ENCODE results near the gene NBPF3.
"Not testable (repeated sequence)": the region's sequence is repeated elsewhere in the genome, so short reads cannot be mapped to it uniquely, and the experiment has no call there.

NBPF3 gene

DNA sequence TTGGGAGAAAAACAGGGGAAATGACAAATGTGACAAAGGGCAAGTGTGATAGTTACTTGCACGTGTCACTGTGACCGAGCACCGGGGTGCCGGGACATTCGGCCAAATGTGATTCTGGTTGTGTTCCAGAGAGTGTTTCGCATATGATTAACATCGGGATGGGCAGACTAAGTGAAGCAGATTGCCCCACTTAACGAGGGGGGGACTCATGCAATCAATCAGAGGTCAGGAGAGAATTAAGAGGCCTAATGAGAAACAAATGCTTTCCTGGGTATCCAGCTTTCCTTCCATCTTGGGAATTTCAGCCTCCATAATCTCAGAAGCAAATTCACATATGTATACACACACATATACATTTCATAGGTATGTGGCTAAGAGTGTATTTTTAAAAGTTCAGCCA lies 18.6 kb upstream of the NBPF3 start:
- not testable (repeated sequence) for H3K4me3 ChIP-seq (ENCODE audit: low read depth in 1 of 2, low read length in 2 of 2); H3K9me3 ChIP-seq (ENCODE audit: control insufficient read depth in 1 of 2, low read length in 2 of 2); H3K4me1 ChIP-seq (ENCODE audit: control insufficient read depth in 1 of 2, insufficient read depth in 2 of 2, low read length in 2 of 2); H3K27me3 ChIP-seq (ENCODE audit: low read depth, low read length); H3K36me3 ChIP-seq (ENCODE audit: control insufficient read depth in 1 of 2, insufficient read depth in 2 of 2, low read length in 2 of 2); H3K27ac ChIP-seq (ENCODE audit: low read length)

DNA sequence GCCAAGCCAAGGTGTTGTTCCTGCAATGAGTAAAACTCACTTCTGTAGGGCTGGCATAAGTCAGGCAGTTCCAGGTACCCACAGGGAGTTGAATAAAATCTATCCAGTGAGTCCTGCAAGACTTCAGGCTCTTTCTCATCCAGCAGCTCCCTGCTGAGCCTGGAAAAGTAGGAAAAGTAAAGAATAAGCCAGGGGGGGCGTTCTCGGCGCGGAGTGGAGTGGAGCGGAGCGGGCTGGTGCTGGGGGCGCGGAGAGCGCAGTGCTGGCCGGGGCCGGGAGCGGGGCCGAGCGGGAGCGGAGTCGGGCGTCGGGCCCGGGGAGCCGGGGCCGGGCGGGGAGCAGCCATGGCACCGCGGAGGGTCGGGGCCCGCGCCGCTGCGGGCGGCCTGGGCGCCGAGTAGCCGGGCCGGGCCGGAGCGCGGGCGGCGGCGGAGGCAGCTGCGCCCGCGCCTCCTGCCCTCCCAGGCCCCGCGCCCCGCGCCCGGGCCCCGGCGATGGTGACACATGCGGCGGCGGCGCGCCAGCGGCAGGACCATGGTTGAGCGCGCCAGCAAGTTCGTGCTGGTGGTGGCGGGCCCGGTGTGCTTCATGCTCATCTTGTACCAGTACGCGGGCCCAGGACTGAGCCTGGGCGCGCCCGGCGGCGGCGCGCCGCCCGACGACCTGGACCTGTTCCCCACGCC lies 12.0 kb upstream of the NBPF3 start:
- H3K36me3 ChIP-seq (ENCODE audit: control insufficient read depth in 1 of 2, insufficient read depth in 2 of 2, low read length in 2 of 2); H3K27ac ChIP-seq (ENCODE audit: low read length); H3K9me3 ChIP-seq (ENCODE audit: control insufficient read depth in 1 of 2, low read length in 2 of 2); H3K4me3 ChIP-seq (ENCODE audit: low read depth in 1 of 2, low read length in 2 of 2); H3K4me1 ChIP-seq (ENCODE audit: control insufficient read depth in 1 of 2, insufficient read depth in 2 of 2, low read length in 2 of 2); H3K27me3 ChIP-seq (ENCODE audit: low read depth, low read length): not testable (repeated sequence)

GRCh38 chr1:21428481-21429073 lies 11.4 kb upstream of the NBPF3 start:
- H3K27me3 ChIP-seq (ENCODE audit: low read depth, low read length); H3K27ac ChIP-seq (ENCODE audit: low read length); H3K36me3 ChIP-seq (ENCODE audit: control insufficient read depth in 1 of 2, insufficient read depth in 2 of 2, low read length in 2 of 2); H3K4me1 ChIP-seq (ENCODE audit: control insufficient read depth in 1 of 2, insufficient read depth in 2 of 2, low read length in 2 of 2); H3K4me3 ChIP-seq (ENCODE audit: low read depth in 1 of 2, low read length in 2 of 2); H3K9me3 ChIP-seq (ENCODE audit: control insufficient read depth in 1 of 2, low read length in 2 of 2): not testable (repeated sequence)

- not testable (repeated sequence) for H3K9me3 ChIP-seq (ENCODE audit: control insufficient read depth in 1 of 2, low read length in 2 of 2); H3K4me1 ChIP-seq (ENCODE audit: control insufficient read depth in 1 of 2, insufficient read depth in 2 of 2, low read length in 2 of 2); H3K36me3 ChIP-seq (ENCODE audit: control insufficient read depth in 1 of 2, insufficient read depth in 2 of 2, low read length in 2 of 2); H3K27me3 ChIP-seq (ENCODE audit: low read depth, low read length); H3K4me3 ChIP-seq (ENCODE audit: low read depth in 1 of 2, low read length in 2 of 2); H3K27ac ChIP-seq (ENCODE audit: low read length)
These were observed 10.7 kb upstream of the NBPF3 start for GRCh38 chr1:21429210-21429609.

DNA sequence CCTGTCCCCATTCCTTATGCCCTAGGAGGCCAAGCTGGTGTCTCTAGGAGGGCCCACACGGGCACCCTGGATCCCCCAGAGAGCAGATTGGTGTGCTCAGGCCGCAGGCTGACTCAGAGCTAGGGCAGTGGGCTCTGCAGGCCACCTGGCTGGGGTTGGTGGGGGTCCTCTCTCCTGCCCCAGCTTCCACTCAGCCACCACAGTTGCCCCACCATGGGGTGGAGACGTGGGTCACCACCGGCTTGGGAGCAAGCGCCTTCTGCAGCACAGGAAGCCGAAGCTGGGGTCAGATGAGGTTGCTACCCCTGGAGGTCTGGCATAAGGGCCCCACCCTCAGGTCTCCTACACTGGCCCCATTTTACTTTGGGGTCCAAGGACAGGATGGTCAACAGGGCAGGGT lies 9.1 kb upstream of the NBPF3 start:
- not testable (repeated sequence) for H3K4me1 ChIP-seq (ENCODE audit: control insufficient read depth in 1 of 2, insufficient read depth in 2 of 2, low read length in 2 of 2); H3K9me3 ChIP-seq (ENCODE audit: control insufficient read depth in 1 of 2, low read length in 2 of 2); H3K27me3 ChIP-seq (ENCODE audit: low read depth, low read length); H3K36me3 ChIP-seq (ENCODE audit: control insufficient read depth in 1 of 2, insufficient read depth in 2 of 2, low read length in 2 of 2); H3K4me3 ChIP-seq (ENCODE audit: low read depth in 1 of 2, low read length in 2 of 2); H3K27ac ChIP-seq (ENCODE audit: low read length)

DNA sequence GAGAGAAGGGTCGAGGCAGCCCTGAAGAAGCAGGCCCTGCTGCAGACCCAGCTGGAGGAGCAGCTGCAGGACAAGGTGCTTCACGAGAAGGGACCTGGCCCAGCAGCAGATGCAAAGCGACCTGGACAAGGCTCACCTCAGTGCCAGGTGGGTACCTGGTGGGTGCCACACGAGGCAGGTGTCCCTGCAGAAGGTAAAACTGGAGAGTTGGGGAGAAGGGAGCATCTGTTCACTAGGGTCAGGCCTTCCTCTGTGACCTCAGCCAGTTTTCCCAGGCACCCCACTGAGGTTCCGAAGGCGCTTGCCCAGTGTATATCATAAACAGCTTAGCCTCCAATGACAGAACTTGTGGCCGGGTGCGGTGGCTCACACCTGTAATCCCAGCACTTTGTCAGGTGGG lies 5.5 kb upstream of the NBPF3 start:
- Histone ChIP-seq H3K9me3 (ENCODE audit: control insufficient read depth in 1 of 2, low read length in 2 of 2) (no peaks in the 10 kb centered on the region), H3K27me3 (ENCODE audit: low read depth, low read length) (no peaks in the 10 kb centered on the region), H3K4me3 (ENCODE audit: low read depth in 1 of 2, low read length in 2 of 2) (no peak overlapping the region), H3K27ac (ENCODE audit: low read length) (no peak overlapping the region), H3K4me1 (ENCODE audit: control insufficient read depth in 1 of 2, insufficient read depth in 2 of 2, low read length in 2 of 2) (peaks cover 0 to 8% of the 10 kb centered on the region in 2 donors), H3K36me3 (ENCODE audit: control insufficient read depth in 1 of 2, insufficient read depth in 2 of 2, low read length in 2 of 2) (no peaks in the 10 kb centered on the region)

- H3K4me3 ChIP-seq (ENCODE audit: low read depth in 1 of 2, low read length in 2 of 2) = peak overlapping the region in 1 of 2 donors; percentile 55
- H3K36me3 ChIP-seq (ENCODE audit: control insufficient read depth in 1 of 2, insufficient read depth in 2 of 2, low read length in 2 of 2) = no peaks in the 10 kb centered on the region
- H3K27ac ChIP-seq (ENCODE audit: low read length) = no peak overlapping the region
- H3K9me3 ChIP-seq (ENCODE audit: control insufficient read depth in 1 of 2, low read length in 2 of 2) = no peaks in the 10 kb centered on the region
- no peaks in the 10 kb centered on the region for H3K27me3 ChIP-seq (ENCODE audit: low read depth, low read length)
- peaks cover 0 to 8% of the 10 kb centered on the region in 2 donors for H3K4me1 ChIP-seq (ENCODE audit: control insufficient read depth in 1 of 2, insufficient read depth in 2 of 2, low read length in 2 of 2)
These were observed 4.1 kb upstream of the NBPF3 start for GRCh38 chr1:21435646-21436487.

DNA sequence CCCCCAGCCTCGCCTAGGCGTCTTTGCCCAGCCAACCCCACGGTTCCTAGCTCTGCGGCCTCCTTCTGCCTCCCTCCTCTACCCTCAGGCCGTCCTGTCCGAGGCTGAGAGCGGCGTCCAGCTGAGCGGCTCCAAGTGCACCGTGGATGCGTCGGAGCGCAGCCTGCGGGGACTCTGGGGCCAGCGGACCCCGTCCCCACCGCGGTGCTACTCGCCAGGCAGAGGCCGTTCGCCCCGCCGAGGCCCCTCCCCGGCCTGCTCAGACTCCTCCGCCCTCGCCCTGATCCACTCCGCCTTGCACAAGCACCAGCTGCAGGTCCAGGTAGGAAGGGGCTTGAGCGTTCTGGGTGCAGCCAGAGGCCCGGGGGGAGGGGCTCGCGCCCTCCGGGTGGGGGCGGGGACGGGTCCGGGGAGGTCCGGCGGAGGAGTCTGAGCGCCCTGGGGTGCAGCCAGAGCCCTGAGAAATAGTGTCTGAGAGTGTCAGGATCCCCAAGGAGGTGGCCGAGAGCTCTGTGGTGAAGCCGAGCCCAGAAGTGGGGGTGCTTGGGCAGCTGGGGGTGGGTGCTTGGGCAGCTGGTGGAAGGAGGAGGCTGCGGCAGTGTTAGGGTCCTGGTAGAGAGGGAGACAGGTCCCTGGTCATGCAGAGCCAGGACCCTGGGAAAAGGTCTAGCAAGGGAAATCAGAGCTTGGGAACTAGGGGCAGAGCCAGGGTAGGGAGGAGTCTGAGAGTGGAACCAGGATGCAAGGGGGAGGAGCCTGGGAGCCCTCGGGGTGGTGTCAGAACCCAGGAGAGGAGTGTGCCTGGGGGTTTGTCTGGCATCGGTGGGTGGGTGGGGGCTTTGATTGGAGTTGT lies 3.2 kb upstream of the NBPF3 start:
- peak overlapping the region in 1 of 2 donors; percentile 55 for H3K4me3 ChIP-seq (ENCODE audit: low read depth in 1 of 2, low read length in 2 of 2)
- no peaks in the 10 kb centered on the region for H3K36me3 ChIP-seq (ENCODE audit: control insufficient read depth in 1 of 2, insufficient read depth in 2 of 2, low read length in 2 of 2)

GRCh38 chr1:21437341-21437640 lies 2.6 kb upstream of the NBPF3 start:
- H3K4me1 ChIP-seq (ENCODE audit: control insufficient read depth in 1 of 2, insufficient read depth in 2 of 2, low read length in 2 of 2) = peaks cover 0 to 8% of the 10 kb centered on the region in 2 donors
- no peaks in the 10 kb centered on the region for H3K27me3 ChIP-seq (ENCODE audit: low read depth, low read length)
- no peaks in the 10 kb centered on the region for H3K9me3 ChIP-seq (ENCODE audit: control insufficient read depth in 1 of 2, low read length in 2 of 2)
- H3K36me3 ChIP-seq (ENCODE audit: control insufficient read depth in 1 of 2, insufficient read depth in 2 of 2, low read length in 2 of 2) = no peaks in the 10 kb centered on the region
- no peak overlapping the region for H3K27ac ChIP-seq (ENCODE audit: low read length)
- H3K4me3 ChIP-seq (ENCODE audit: low read depth in 1 of 2, low read length in 2 of 2) = peak overlapping the region in 1 of 2 donors; percentile 55

More for the DNA sequence above, 3.2 kb upstream of the NBPF3 start:
- Histone ChIP-seq H3K9me3 (ENCODE audit: control insufficient read depth in 1 of 2, low read length in 2 of 2) (no peaks in the 10 kb centered on the region), H3K27ac (ENCODE audit: low read length) (no peak overlapping the region), H3K27me3 (ENCODE audit: low read depth, low read length) (no peaks in the 10 kb centered on the region), H3K4me1 (ENCODE audit: control insufficient read depth in 1 of 2, insufficient read depth in 2 of 2, low read length in 2 of 2) (peaks cover 0 to 8% of the 10 kb centered on the region in 2 donors)

GRCh38 chr1:21438646-21439312 lies 1.2 kb upstream of the NBPF3 start:
- not testable (repeated sequence) for H3K9me3 ChIP-seq (ENCODE audit: control insufficient read depth in 1 of 2, low read length in 2 of 2); H3K27ac ChIP-seq (ENCODE audit: low read length); H3K36me3 ChIP-seq (ENCODE audit: control insufficient read depth in 1 of 2, insufficient read depth in 2 of 2, low read length in 2 of 2); H3K4me3 ChIP-seq (ENCODE audit: low read depth in 1 of 2, low read length in 2 of 2); H3K4me1 ChIP-seq (ENCODE audit: control insufficient read depth in 1 of 2, insufficient read depth in 2 of 2, low read length in 2 of 2); H3K27me3 ChIP-seq (ENCODE audit: low read depth, low read length)

- Histone ChIP-seq H3K4me1 (ENCODE audit: control insufficient read depth in 1 of 2, insufficient read depth in 2 of 2, low read length in 2 of 2) (peaks cover 0 to 8% of the 10 kb centered on the region in 2 donors), H3K36me3 (ENCODE audit: control insufficient read depth in 1 of 2, insufficient read depth in 2 of 2, low read length in 2 of 2) (no peaks in the 10 kb centered on the region), H3K27me3 (ENCODE audit: low read depth, low read length) (no peaks in the 10 kb centered on the region), H3K9me3 (ENCODE audit: control insufficient read depth in 1 of 2, low read length in 2 of 2) (no peaks in the 10 kb centered on the region), H3K27ac (ENCODE audit: low read length) (no peak overlapping the region), H3K4me3 (ENCODE audit: low read depth in 1 of 2, low read length in 2 of 2) (peak overlapping the region; percentile 61 to 86)
These were observed 604 bp upstream of the NBPF3 start for GRCh38 chr1:21439345-21439720.
